IgD-negative memory B cell (primary cell): ENCODE measurements around the gene HPSE. TPM values are rescaled to one million over a fixed set of nuclear protein-coding genes. Genes with fewer than 3 reads are reported as not detected.

Experiments used
- H3K27ac Mint-ChIP-seq, 3 donors: one replicate each; pipeline ENCODE4 v1.8.0; 2020 to 2022; ENCODE audit warnings: mild to moderate bottlenecking in 3 of 3, mixed read lengths in 3 of 3, moderate library complexity in 1 of 3
- H3K27me3 Mint-ChIP-seq: one replicate; pipeline ENCODE4 v1.8.0; 2021; ENCODE audit warnings: mixed read lengths
- H3K36me3 Mint-ChIP-seq: one replicate; pipeline ENCODE4 v1.8.0; 2020; ENCODE audit warnings: mild to moderate bottlenecking, mixed read lengths
- H3K4me1 Mint-ChIP-seq, 3 donors: one replicate each; pipeline ENCODE4 v1.8.0; 2020 to 2022; ENCODE audit warnings: mixed read lengths in 3 of 3, mild to moderate bottlenecking in 1 of 3
- H3K4me3 Mint-ChIP-seq, 4 donors: one replicate each; pipeline ENCODE4 v1.8.0; 2020 to 2022; ENCODE audit warnings: mild to moderate bottlenecking in 4 of 4, mixed read lengths in 4 of 4, moderate library complexity in 3 of 4
- H3K9me3 Mint-ChIP-seq, 3 donors: one replicate each; pipeline ENCODE4 v1.8.0; 2020 to 2021; ENCODE audit warnings: mixed read lengths in 3 of 3, mild to moderate bottlenecking in 1 of 3
- polyA plus RNA-seq: library from polyadenylated mRNA; unstranded; fragments of 300-500 nt; fragmentation: Illumina TruSeq; gene quantifications from one replicate; pipeline ENCODE4 v1.2.3, GENCODE V29; 2021

The HPSE gene
- polyA plus RNA-seq, 1 donor from 2014 or later, result 0.54 TPM

DNA sequence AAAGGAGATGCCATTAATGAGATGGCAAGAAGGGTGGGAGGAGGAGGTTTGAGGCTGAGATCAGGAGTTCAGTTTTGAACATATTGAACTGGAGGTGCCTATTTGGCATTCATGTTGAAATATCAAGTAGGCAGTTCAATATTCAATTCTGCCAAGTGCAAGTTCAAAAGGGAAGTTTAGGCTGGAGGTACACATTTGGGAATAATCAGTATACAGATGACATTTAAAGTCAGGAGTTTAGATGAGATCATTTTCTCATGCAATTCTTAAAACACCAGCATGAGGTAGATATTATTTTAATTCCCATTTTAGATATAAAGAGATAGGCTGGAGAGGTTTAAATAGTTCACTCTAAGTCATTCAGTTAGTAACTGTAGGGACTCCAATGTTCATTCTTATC is 76.2 kb downstream of the HPSE start:
- Mint-ChIP-seq H3K9me3 (peaks cover 0 to 1% (median 0%) of the 10 kb centered on the region in 3 donors), H3K36me3 (no peaks in the 10 kb centered on the region), H3K27ac (peak overlapping the region; percentile 1 to 84 (median 1)), H3K27me3 (no peaks in the 10 kb centered on the region), H3K4me1 (peaks cover 30 to 45% (median 40%) of the 10 kb centered on the region in 3 donors), H3K4me3 (no peak overlapping the region)

DNA sequence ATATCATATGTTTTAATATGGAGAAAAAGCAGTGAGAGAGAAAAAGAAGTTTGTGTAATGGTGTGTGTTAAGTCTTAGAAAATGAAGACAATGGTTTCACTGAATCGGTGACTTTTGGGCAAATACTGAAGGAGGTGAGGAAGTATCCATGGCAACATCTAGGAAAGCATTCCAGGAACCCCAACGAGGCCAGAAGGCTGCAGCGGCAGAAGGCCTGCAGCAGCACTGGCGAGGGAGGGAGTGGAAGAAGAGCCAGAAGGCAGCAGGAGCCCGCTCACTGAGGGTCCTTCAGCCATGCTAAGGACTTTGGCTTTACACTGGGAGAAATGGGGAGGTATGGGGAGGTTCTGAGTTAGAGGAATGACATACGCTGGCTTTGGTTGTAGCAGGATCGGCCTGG is 76.8 kb downstream of the HPSE start:
- Mint-ChIP-seq H3K9me3 (peaks cover 0 to 1% (median 0%) of the 10 kb centered on the region in 3 donors), H3K36me3 (no peaks in the 10 kb centered on the region), H3K27ac (peak overlapping the region in 2 of 3 donors; percentile 1 to 84), H3K4me1 (peaks cover 35 to 48% (median 45%) of the 10 kb centered on the region in 3 donors), H3K4me3 (no peak overlapping the region), H3K27me3 (no peaks in the 10 kb centered on the region)

DNA sequence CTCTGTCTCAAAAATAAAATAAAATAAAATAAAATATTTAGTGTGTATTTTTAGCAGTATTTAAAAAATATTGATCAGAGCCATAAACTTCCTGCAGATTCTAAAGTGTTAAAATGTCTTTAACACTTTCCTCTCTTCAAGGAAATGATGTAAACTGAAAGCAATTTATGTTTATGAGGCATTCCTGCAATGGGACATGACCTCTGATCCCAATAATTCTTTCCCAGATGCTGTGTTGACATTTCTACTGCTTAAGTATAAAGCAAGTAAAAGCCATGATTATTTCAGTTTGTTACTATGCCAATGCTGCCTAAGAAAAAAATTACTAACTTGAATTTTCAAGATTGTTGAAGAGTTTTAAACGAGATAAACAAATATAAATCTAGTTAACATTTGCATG is 79.1 kb downstream of the HPSE start:
- H3K4me3 Mint-ChIP-seq, result no peak overlapping the region
- H3K27ac Mint-ChIP-seq, result no peak overlapping the region
- H3K9me3 Mint-ChIP-seq, result peaks cover 0 to 1% (median 0%) of the 10 kb centered on the region in 3 donors
- no peaks in the 10 kb centered on the region for H3K36me3 Mint-ChIP-seq
- H3K4me1 Mint-ChIP-seq, result peaks cover 46 to 59% (median 49%) of the 10 kb centered on the region in 3 donors
- H3K27me3 Mint-ChIP-seq, result no peaks in the 10 kb centered on the region

DNA sequence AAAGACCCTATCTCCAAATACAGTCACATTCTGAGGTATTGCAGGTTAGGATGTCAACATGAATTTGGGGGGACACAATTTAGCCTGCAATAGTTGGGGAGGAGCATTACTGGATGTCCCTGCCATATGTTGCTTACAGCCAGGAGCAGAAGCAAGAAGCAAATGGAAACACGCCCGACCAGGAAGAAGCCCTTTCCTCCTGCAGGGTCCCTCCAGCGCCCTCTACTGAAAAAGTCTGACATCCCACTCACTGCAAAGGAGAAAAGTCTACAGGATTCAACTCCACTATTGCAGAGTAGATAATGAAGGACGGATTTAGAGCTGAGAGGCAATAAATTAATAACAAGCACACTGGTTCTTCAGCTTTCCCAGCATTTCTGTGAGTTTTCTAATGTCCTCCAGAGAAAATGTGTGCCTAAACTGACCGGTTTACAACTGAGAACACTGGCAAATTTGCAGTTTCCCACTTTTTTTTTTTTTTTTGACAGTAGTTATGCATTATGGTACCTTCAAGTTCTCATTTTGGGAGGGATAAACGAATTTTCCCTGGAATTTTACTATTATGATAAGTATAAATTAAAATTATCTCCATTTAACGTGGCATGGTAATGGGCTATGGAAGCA is 81.8 kb downstream of the HPSE start:
- Mint-ChIP-seq H3K9me3 (peaks cover 0 to 1% (median 1%) of the 10 kb centered on the region in 3 donors), H3K27me3 (no peaks in the 10 kb centered on the region), H3K27ac (peak overlapping the region in 1 of 3 donors; percentile 23), H3K4me3 (peak overlapping the region in 2 of 4 donors; percentile 49 to 61), H3K36me3 (no peaks in the 10 kb centered on the region), H3K4me1 (peaks cover 31 to 37% (median 32%) of the 10 kb centered on the region in 3 donors)

DNA sequence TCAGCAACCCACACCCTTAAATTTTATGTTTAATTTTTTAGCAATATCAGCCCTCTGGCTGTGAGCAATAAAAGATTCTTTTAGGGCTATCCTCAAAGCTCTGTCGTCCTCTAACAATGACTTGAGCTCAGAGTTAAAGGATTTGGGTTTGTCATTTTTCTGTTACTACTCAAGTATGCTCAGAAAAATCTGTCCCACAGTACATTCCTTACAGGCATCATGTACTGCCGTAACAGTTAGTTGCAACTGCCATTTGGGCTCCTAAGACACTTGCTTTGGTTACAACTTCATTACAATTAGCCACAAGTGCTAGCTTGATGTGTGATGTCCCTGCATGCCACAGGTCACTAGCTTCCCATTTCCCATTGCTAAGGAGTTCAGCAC is 83.2 kb downstream of the HPSE start:
- Mint-ChIP-seq H3K9me3 (peaks cover 0 to 1% (median 1%) of the 10 kb centered on the region in 3 donors), H3K27me3 (no peaks in the 10 kb centered on the region), H3K4me3 (no peak overlapping the region), H3K27ac (no peak overlapping the region), H3K36me3 (no peaks in the 10 kb centered on the region), H3K4me1 (peaks cover 20 to 33% (median 20%) of the 10 kb centered on the region in 3 donors)

DNA sequence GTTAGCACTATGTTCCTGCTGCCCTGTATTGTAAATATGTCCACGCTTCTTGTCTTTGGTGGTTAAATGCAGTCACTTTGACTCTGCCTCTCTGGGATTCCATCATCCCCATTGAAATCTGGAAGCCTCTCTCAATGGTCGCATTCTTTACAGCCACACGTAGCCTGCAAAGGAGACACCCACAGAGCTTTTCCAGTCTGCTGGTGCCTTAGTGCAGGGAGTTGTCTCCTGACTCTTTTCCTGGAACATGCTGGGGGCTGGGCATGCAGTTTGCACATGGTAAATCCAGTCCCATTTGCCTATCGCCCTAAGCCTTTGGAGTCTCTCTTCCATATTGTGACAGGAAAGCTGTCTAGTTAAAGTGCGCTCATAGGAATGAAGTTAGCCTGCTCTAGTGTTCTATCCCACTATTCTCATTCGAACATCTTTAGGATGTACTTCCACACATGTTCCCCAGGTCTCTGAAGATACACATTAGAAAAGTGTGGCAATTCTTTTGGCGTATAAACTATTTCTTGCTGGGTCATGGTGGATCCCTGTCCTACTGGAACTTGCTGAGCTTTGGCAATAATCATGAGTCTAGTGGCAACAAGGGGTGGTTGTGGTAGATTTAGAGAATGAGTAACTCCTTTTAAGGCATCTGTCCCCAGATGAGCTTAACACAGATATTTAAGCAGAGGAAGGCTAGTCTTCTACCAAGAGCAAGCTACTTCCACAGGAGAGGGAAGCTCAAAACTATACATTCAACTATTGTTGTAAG is 83.8 kb downstream of the HPSE start:
- Mint-ChIP-seq H3K27me3 (no peaks in the 10 kb centered on the region), H3K4me1 (peaks cover 18 to 34% (median 18%) of the 10 kb centered on the region in 3 donors), H3K27ac (no peak overlapping the region), H3K36me3 (no peaks in the 10 kb centered on the region), H3K4me3 (no peak overlapping the region), H3K9me3 (peaks cover 0 to 1% (median 1%) of the 10 kb centered on the region in 3 donors)

DNA sequence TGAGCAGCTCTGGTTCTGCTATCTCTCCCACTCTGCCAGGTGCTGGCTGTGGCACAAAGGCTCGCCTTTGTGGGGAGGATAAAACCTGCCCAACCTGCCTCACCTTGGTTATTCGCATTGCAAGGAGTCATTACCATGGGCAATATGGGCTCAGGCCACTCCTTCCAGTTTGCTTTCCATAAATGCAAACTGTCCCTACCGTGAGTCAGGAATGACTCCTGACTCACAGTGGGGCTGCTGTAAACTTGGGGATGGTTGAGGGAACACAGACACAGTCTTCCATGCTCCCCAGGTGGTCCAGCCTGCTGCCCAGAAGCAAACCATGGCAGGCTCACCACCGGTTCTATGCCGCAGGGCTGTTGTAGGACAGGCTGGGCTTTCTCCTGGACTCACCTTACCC is 86.2 kb downstream of the HPSE start:
- Mint-ChIP-seq H3K27me3 (peaks cover 2% of the 10 kb centered on the region), H3K4me1 (peaks cover 25 to 34% (median 29%) of the 10 kb centered on the region in 3 donors), H3K27ac (peak overlapping the region in 1 of 3 donors; percentile 12), H3K4me3 (no peak overlapping the region), H3K36me3 (peaks cover 1% of the 10 kb centered on the region), H3K9me3 (peaks cover 0 to 1% (median 0%) of the 10 kb centered on the region in 3 donors)

DNA sequence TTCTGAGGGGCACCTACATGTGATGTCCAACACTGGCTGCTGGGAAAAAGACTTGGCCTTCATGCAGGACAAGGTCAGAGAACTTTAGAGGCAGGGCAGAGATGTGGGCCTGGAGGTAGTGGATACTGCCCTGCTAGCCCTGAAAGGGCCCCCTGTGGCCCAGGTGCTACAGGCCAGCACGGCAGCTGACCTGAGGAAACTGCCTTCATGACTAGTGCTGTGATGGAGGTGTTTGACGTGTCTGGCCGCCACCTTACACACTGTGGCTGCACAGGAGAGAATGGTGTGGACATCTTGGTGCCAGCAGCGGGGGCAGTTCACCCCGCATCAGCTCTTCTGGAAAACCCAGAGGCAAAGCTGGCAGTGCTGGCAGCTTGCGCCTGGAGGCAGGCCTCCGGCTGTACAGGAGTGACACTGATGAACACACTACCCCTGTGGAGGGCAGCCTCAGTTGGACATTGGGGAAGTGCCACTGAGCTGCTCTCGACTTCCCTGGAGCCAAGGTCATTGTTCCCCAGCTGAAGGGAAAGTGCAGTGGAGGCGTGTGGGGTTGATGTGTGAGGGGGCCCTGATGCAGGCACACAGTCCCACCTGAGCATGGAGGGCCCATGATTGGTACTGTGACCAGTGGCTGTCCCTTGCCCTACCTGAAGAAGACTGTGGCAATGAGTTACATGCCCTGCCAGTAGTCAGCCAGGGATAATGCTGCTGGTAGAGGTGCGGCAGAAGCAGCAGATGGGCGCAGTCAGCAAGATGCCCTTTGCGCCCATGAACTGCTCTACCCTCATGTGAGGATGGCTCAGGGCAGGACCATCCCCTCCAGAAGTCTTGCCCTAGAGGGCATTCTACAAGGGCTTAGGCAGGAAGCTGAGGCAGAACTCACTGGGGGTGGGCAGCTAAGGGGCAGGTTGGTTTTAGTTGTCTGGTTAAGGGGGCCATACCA is 87.0 kb downstream of the HPSE start:
- H3K9me3 Mint-ChIP-seq, result peaks cover 0 to 1% (median 0%) of the 10 kb centered on the region in 3 donors
- peaks cover 2% of the 10 kb centered on the region for H3K27me3 Mint-ChIP-seq
- peaks cover 3% of the 10 kb centered on the region for H3K36me3 Mint-ChIP-seq
- no peak overlapping the region for H3K4me3 Mint-ChIP-seq
- peaks cover 20 to 28% (median 26%) of the 10 kb centered on the region in 3 donors for H3K4me1 Mint-ChIP-seq
- H3K27ac Mint-ChIP-seq, result peak overlapping the region in 1 of 3 donors; percentile 12

Other genes with a start within 250 kb of the HPSE start
- gene PLAC8, start 220.1 kb downstream of the HPSE start, polyA plus RNA-seq, result 884 TPM
- 9.8 TPM for gene COQ2, start 50.0 kb downstream of the HPSE start, polyA plus RNA-seq
- gene HELQ, start 121.0 kb upstream of the HPSE start, polyA plus RNA-seq, result 24.7 TPM
- gene MRPS18C, start 121.2 kb upstream of the HPSE start, polyA plus RNA-seq, result 65.6 TPM
- gene ABRAXAS1, start 150.3 kb upstream of the HPSE start, polyA plus RNA-seq, result 7.6 TPM
- not detected for gene GPAT3, start 201.3 kb upstream of the HPSE start, polyA plus RNA-seq